HG03432 (cell line): ENCODE results near the gene UPK1A.
A peak's percentile ranks its signal among the peaks of the same experiment; 100 is the strongest.
"Not testable (repeated sequence)": the region's sequence is repeated elsewhere in the genome, so short reads cannot be mapped to it uniquely, and the experiment has no call there.

ENCODE experiments used
- ATAC-seq: cut with Tn5 transposase; IDR thresholded peaks from one replicate; pipeline ENCODE4 v1.9.1; 2021; ENCODE audit warnings: mild to moderate bottlenecking, moderate library complexity; ENCODE audit not compliant: unreplicated experiment

UPK1A gene

DNA sequence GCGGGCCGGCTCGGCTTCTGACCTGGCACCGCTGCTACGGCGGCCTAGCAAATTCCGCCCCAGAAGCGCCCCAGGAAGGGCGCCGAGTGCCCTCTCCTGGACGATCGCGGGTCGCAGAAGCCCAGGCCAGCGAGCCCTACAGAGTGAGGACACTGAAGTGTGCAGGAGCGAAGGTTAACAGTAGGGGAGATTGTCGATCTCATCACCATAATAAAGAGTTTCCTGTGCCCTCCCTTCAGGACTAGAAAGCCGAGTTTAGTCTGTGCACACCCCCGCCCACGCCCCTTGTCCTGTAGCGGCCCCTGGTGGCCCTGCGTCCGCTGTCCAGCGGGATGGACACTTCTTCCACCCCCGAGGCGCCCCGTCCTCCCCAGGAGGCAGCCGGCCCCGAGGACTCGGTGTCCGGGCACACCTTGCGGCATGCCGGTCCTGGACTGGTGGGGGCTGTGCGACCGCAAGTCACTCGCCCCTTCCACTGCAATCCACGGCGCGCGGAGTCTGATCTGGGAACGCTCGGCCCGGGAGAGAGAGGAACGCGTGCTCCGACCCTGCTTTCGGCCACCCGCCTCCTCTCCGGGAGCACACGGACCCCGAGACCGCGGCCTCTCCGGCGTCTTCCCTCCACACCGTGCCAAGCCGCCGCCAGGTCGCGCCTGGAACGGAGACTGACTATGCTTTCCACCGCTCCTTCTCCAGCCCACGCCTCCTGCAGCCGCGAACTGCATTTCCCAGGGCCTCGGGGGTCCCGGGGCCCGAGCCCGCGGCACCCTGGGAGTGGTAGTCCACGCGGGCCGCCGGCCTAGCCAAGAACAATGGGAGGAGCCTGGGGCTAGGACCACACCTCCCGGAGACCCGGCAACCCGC is 50.7 kb downstream of the UPK1A start:
- ATAC-seq = peak; percentile 52

DNA sequence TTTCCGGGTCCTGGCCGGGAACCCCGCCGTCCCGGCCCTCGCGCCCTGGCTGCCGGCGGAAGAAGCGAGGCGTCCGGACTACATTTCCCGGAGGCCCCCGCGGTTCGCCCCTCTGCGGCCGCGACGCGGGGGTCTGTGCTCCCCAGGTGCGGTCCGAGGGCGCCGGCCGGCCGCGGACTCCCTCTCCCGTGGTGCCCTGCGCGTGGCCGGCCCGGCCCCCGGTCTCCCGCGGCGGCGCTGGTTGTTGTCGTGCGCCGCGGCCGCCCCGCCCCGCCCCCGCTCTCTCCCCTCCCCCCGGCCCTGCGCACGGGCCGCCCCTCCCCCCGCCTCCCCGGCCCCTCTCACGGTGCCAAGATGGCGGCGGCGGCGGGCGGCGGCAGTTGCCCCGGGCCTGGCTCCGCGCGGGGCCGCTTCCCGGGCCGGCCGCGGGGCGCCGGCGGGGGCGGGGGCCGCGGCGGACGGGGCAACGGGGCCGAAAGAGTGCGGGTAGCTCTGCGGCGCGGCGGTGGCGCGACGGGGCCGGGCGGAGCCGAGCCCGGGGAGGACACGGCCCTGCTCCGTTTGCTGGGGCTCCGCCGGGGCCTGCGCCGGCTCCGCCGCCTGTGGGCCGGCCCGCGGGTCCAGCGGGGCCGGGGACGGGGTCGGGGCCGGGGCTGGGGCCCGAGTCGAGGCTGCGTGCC is 51.5 kb downstream of the UPK1A start, which contains the start of gene KMT2B:
Gene KMT2B (plus strand): TSS at position 339 of the 680 bp plus-strand sequence. CDS start 16 bp downstream, at position 355.
- no peak for ATAC-seq

DNA sequence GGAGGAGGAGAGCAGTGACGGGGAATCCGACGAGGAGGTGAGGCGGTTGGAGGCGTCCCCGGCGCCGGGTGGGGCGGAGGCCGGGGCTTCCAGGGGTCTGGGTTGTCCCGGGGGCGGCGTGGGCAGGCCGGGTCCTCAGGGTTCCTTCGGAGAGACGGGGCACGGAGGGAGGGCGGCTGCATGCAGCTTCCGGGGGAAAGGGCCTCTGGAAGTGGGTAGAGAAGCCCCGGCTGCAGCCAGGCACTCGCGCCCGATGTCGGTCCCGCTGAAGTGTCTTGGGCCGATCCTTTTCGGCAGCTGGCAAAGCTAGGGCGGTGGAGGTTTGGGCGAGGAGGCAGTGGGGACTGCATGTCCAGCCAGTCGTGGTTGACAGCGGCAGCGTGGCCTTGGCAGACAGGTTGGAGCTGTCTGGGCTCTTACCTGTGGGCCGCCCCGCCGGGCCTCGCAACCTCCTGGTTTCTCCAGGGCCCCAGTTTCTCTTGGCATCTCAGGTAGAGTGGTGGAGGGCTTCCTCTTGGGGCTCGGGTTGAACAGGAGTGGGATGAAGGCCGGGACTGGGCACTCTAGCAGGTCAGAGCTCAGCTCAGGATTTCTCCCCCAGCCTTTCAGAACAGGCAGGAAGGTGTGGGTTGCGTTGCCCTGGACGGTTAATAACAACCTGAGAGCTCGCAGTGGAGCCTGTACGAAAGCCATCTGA is 52.2 kb downstream of the UPK1A start:
- ATAC-seq = peak; percentile 4

DNA sequence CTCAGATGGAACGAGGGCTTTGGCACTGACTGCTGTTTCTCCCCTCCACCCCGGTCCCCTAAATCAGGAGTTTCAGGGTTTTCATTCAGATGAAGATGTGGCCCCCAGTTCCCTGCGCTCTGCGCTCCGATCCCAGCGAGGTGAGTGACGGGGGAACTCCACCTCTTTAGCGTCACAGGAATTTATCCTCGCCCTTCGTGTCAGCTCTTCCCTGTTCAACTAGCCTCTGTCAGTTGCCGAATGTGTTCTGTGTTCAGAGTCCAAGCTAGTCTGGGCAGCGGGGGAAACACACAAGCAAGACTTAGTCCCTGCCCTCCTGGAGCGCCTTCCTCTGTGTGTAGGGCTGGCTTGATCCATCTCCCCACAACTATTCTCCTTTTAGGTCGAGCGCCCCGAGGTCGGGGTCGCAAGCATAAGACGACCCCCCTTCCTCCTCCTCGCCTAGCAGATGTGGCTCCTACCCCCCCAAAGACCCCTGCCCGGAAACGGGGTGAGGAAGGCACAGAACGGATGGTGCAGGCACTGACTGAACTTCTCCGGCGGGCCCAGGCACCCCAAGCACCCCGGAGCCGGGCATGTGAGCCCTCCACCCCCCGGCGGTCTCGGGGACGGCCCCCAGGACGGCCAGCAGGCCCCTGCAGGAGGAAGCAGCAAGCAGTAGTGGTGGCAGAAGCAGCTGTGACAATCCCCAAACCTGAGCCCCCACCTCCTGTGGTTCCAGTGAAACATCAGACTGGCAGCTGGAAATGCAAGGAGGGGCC is 53.3 kb downstream of the UPK1A start:
- ATAC-seq = no peak

DNA sequence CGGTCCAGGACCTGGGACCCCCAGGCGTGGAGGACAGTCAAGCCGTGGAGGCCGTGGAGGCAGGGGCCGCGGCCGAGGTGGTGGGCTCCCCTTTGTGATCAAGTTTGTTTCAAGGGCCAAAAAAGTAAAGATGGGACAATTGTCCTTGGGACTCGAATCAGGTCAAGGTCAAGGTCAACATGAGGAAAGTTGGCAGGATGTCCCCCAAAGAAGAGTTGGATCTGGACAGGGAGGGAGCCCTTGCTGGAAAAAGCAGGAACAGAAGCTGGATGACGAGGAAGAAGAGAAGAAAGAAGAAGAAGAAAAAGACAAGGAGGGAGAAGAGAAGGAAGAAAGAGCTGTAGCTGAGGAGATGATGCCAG is 53.8 kb downstream of the UPK1A start:
- ATAC-seq = no peak

DNA sequence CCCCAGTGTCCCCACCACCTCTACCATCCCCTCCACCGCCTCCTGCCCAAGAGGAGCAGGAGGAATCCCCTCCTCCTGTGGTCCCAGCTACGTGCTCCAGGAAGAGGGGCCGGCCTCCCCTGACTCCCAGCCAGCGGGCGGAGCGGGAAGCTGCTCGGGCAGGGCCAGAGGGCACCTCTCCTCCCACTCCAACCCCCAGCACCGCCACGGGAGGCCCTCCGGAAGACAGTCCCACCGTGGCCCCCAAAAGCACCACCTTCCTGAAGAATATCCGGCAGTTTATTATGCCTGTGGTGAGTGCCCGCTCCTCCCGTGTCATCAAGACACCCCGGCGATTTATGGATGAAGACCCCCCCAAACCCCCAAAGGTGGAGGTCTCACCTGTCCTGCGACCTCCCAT is 54.3 kb downstream of the UPK1A start:
- no peak for ATAC-seq

DNA sequence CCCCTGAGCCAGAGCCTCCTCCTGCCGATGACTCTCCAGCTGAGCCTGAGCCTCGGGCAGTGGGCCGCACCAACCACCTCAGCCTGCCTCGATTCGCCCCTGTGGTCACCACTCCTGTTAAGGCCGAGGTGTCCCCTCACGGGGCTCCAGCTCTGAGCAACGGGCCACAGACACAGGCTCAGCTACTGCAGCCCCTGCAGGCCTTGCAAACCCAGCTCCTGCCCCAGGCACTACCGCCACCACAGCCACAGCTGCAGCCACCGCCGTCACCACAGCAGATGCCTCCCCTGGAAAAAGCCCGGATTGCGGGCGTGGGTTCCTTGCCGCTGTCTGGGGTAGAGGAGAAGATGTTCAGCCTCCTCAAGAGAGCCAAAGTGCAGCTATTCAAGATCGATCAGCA is 55.1 kb downstream of the UPK1A start:
- no peak for ATAC-seq

DNA sequence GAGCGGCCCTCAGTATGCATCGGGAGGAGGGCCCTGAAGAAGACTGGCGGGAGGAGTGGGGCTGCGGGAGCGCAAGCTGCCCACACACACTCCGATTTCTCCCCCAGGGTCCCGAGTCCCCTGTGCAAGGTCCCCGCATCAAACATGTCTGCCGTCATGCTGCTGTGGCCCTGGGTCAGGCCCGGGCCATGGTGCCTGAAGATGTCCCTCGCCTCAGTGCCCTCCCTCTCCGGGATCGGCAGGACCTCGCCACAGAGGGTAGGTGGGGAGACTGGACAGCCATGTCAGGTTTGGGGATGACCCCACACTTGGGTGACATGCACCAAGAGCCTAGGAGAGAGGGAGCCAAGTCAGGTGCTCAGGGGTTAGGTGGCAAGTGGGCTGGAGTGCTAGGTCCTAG is 56.1 kb downstream of the UPK1A start:
- no peak for ATAC-seq

DNA sequence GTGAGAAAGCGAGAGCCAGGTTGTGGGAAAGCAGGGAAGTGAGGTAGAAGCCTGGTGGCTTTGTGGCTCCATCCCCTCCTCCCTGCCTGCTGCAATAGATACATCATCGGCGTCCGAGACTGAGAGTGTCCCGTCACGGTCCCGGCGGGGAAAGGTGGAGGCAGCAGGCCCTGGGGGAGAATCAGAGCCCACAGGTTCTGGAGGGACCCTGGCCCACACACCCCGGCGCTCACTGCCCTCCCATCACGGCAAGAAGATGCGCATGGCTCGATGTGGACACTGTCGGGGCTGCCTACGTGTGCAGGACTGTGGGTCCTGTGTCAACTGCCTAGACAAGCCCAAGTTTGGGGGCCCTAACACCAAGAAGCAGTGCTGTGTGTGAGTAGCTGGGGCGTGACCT is 56.6 kb downstream of the UPK1A start:
- ATAC-seq = no peak

DNA sequence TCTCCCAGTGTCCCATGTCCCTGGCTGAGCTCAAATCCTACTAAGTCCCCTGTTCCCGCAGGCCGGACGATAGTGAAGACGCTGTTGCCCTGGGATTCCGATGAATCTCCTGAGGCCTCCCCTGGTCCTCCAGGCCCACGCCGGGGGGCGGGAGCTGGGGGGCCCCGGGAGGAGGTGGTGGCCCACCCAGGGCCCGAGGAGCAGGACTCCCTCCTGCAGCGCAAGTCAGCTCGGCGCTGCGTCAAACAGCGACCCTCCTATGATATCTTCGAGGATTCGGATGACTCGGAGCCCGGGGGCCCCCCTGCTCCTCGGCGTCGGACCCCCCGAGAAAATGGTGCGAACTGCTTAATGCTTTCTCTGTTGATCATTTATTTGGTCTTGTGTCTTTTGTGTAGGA is 57.4 kb downstream of the UPK1A start:
- no peak for ATAC-seq

DNA sequence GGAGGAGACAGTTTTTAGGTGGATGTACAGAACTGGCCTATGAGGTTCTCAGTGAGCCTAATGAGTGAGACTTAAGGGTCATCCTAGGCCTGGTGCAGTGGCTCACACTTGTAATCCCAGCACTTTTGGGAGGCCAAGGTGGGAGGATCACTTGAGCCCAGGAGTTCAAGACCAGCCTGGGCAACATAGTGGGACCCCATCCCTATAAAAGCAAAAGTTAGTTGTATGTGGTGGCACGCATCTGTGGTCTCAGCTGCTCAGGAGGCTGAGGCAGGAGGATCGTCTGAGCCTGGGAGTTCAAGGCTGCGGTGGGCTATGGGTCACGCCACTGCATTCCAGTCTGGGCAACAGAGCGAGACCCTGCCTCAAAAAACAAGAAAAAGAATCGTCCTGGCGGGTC is 57.8 kb downstream of the UPK1A start:
- ATAC-seq = not testable (repeated sequence)

DNA sequence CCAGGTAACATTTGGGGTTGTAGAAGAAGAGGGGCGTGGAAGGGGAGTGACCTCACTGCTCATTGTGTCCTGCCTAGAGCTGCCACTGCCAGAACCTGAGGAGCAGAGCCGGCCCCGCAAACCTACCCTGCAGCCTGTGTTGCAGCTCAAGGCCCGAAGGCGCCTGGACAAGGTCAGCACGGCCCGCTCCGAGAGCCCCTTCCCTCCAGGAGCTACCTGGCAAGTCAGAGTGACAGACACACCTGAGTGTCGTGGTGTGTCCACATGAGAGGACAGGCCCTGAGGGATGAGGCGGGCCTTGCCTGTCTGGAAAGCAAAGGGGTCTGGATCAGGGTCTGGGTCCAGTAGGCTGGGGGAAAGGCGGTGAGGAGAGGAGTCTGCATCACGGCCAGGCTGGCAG is 58.2 kb downstream of the UPK1A start:
- no peak for ATAC-seq

DNA sequence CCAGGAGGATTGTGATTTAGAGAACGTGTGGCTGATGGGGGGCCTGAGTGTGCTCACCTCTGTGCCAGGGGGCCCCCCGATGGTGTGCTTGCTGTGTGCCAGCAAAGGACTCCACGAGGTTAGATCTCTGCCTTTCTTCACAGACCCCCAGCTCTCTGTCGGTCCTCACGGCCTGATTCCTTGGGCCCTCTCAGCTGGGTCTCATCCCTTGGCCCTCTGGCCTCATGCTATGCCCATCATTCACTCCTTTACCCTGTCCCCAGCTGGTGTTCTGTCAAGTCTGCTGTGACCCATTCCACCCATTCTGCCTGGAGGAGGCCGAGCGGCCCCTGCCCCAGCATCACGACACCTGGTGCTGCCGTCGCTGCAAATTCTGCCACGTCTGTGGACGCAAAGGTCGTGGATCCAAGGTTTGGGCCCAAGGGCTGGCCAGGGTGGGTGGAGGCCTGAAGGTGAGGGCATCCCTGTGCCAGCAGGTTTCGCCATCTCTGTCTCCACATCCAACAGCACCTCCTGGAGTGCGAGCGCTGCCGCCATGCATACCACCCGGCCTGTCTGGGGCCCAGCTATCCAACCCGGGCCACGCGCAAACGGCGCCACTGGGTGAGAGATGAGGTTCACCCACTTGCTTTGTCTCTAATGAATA is 59.0 kb downstream of the UPK1A start:
- ATAC-seq = no peak

DNA sequence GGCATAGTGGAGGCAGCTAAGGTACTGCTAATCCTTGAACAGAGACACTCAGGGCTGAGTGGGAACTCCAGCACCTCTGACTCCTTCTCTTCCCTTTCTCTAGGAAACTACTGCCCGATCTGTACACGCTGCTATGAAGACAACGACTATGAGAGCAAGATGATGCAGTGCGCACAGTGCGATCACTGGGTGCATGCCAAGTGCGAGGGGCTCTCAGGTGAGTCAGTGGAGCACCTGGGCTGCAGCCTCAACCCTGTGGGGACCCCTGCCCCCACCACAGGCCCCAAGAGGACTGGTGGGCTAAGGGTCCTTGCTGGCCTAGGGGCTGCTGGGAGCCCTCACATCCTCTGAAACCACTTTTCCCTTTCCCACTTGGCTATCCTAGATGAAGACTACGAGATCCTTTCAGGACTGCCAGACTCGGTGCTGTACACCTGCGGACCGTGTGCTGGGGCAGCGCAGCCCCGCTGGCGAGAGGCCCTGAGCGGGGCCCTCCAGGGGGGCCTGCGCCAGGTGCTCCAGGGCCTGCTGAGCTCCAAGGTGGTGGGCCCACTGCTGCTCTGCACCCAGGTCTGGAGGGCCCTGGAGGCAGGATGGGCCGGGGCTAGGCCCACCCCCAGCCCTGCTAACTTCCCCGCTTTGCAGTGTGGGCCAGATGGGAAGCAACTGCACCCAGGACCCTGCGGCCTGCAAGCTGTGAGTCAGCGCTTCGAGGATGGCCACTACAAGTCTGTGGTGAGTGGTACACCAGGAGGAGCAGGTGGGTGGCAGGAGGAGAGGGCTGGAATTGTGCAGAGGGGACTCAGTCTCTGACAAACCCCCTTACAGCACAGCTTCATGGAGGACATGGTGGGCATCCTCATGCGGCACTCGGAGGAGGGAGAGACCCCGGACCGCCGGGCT is 61.0 kb downstream of the UPK1A start:
- no peak for ATAC-seq
